Right atrium auricular region (tissue), 2 donors: Measurements from ENCODE around the gene NUBPL. TPM values are rescaled to one million over a fixed set of nuclear protein-coding genes. Genes with fewer than 3 reads are reported as not detected.
"Not testable (repeated sequence)": the region's sequence is repeated elsewhere in the genome, so short reads cannot be mapped to it uniquely, and the experiment has no call there.

Experiments used
- DNase-seq: peaks from one replicate; pipeline ENCODE4 v3.0.0-alpha.2; 2019; ENCODE audit warnings: low spot score
- H3K27ac ChIP-seq, 2 donors: fragments of 200-600 bp; sonication (generic); 1 replicate in 1 of 2; 2 replicates in 1 of 2; pipeline ENCODE4 v1.5.1; 2016 to 2019
- H3K27me3 ChIP-seq, 2 donors: fragments of 200-600 bp; sonication (generic); one replicate each; pipeline versions ENCODE4 v1.5.1 to v1.6.0; 2017 to 2019
- H3K36me3 ChIP-seq: fragments of 200-600 bp; sonication (generic); one replicate; pipeline ENCODE4 v1.5.1; 2016
- H3K4me1 ChIP-seq, 2 donors: fragments of 200-600 bp; sonication (generic); one replicate each; pipeline versions ENCODE4 v1.5.1 to v1.6.0; 2017 to 2019
- H3K4me3 ChIP-seq, 2 donors: fragments of 200-600 bp; sonication (generic); 1 replicate in 1 of 2; 2 replicates in 1 of 2; pipeline ENCODE4 v1.5.1; 2017 to 2019; ENCODE audit warnings: mild to moderate bottlenecking in 1 of 2, moderate library complexity in 1 of 2
- H3K9me3 ChIP-seq, 2 donors: fragments of 200-600 bp; sonication (generic); one replicate each; pipeline ENCODE4 v1.5.1; 2019
- CTCF ChIP-seq, 2 donors: fragments of 200-600 bp; sonication (generic); IDR thresholded peaks; one replicate each; pipeline ENCODE4 v1.5.1; 2019; ENCODE audit warnings: antibody characterized with exemption in 2 of 2
- total RNA-seq, 2 donors: library from RNA; depleted of rRNA; stranded (reverse); fragments of >200 nt; gene quantifications; one replicate each; pipeline ENCODE4 v1.1.0, GENCODE V29; 2016

NUBPL gene
- total RNA-seq, 2 donors from 2014 or later, result 10.7 to 17.8 TPM

GRCh38 chr14:31611778-31612433, 50.7 kb downstream of the NUBPL start:
- no peak overlapping the region for H3K4me3 ChIP-seq
- no peaks in the 10 kb centered on the region for H3K9me3 ChIP-seq
- DNase-seq, result no peak
- H3K4me1 ChIP-seq, result no peaks in the 10 kb centered on the region
- no peak overlapping the region for H3K27ac ChIP-seq
- TF ChIP-seq CTCF (IDR thresholded peaks at IDR 0.05), result no peak
- H3K36me3 ChIP-seq, result no peaks in the 10 kb centered on the region
- H3K27me3 ChIP-seq, result no peaks in the 10 kb centered on the region

- no peak for DNase-seq
- Histone ChIP-seq H3K9me3 (no peaks in the 10 kb centered on the region), H3K4me3 (no peak overlapping the region), H3K27ac (no peak overlapping the region), H3K4me1 (no peaks in the 10 kb centered on the region), H3K36me3 (no peaks in the 10 kb centered on the region), H3K27me3 (no peaks in the 10 kb centered on the region)
- no peak for TF ChIP-seq CTCF (IDR thresholded peaks at IDR 0.05)
Observed at GRCh38 chr14:31613188-31613587, 52.0 kb downstream of the NUBPL start.

GRCh38 chr14:31618884-31619283, 57.7 kb downstream of the NUBPL start:
- not testable (repeated sequence) for DNase-seq

GRCh38 chr14:31619440-31619839, 58.2 kb downstream of the NUBPL start:
- Histone ChIP-seq H3K27me3 (no peaks in the 10 kb centered on the region), H3K4me3 (no peak overlapping the region), H3K4me1 (no peaks in the 10 kb centered on the region), H3K9me3 (peaks cover 0 to 10% of the 10 kb centered on the region in 2 donors), H3K36me3 (peaks cover 6% of the 10 kb centered on the region), H3K27ac (no peak overlapping the region)
- no peak for TF ChIP-seq CTCF (IDR thresholded peaks at IDR 0.05)
- no peak for DNase-seq

More at GRCh38 chr14:31618884-31619283, 57.7 kb downstream of the NUBPL start:
- H3K4me3 ChIP-seq, H3K36me3 ChIP-seq, H3K27ac ChIP-seq, H3K4me1 ChIP-seq, H3K27me3 ChIP-seq: not testable (repeated sequence)
- peaks cover 0 to 10% of the 10 kb centered on the region in 2 donors for H3K9me3 ChIP-seq

- not testable (repeated sequence) for DNase-seq, H3K36me3 ChIP-seq, H3K27me3 ChIP-seq, H3K27ac ChIP-seq, H3K4me3 ChIP-seq, H3K4me1 ChIP-seq
- H3K9me3 ChIP-seq, result peaks cover 0 to 10% of the 10 kb centered on the region in 2 donors
Observed at GRCh38 chr14:31620898-31621297, 59.7 kb downstream of the NUBPL start.

GRCh38 chr14:31622060-31622459, 60.9 kb downstream of the NUBPL start:
- no peak for TF ChIP-seq CTCF (IDR thresholded peaks at IDR 0.05)

GRCh38 chr14:31652900-31653299, 91.7 kb downstream of the NUBPL start:
- not testable (repeated sequence) for H3K4me3 ChIP-seq, H3K36me3 ChIP-seq, H3K27ac ChIP-seq, H3K27me3 ChIP-seq, H3K4me1 ChIP-seq, DNase-seq
- peaks cover 0 to 20% of the 10 kb centered on the region in 2 donors for H3K9me3 ChIP-seq

More at GRCh38 chr14:31622060-31622459, 60.9 kb downstream of the NUBPL start:
- Histone ChIP-seq H3K9me3 (peaks cover 0 to 10% of the 10 kb centered on the region in 2 donors), H3K4me1 (no peaks in the 10 kb centered on the region), H3K4me3 (no peak overlapping the region), H3K27ac (no peak overlapping the region), H3K36me3 (peaks cover 6% of the 10 kb centered on the region), H3K27me3 (no peaks in the 10 kb centered on the region)
- DNase-seq, result no peak
